ENCODE data around the gene RBM20.

DNA sequence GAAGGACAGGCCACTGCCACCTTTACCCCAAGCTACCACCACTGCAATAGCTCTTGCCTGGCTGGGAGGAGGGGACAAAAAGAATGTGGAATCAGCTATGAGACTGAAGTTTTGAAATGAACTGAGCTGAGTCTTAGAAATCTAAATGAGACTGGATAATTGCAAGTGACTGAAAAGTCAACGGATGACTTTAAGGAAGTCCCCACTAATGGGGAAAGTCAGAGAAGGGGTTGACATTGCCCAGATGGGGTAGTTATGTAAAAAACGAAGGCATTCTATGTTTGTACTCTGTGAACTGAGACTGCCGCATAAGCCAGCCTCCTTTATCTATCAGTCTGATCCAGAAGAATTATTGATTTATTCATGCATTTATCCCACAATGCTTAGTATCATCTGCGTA, 67.2 kb downstream of the RBM20 start:
- no peak for TF ChIP-seq CTCF (IDR thresholded peaks at IDR 0.05; ENCODE audit: insufficient read depth, low read length)
- TF ChIP-seq, protein P1, sequence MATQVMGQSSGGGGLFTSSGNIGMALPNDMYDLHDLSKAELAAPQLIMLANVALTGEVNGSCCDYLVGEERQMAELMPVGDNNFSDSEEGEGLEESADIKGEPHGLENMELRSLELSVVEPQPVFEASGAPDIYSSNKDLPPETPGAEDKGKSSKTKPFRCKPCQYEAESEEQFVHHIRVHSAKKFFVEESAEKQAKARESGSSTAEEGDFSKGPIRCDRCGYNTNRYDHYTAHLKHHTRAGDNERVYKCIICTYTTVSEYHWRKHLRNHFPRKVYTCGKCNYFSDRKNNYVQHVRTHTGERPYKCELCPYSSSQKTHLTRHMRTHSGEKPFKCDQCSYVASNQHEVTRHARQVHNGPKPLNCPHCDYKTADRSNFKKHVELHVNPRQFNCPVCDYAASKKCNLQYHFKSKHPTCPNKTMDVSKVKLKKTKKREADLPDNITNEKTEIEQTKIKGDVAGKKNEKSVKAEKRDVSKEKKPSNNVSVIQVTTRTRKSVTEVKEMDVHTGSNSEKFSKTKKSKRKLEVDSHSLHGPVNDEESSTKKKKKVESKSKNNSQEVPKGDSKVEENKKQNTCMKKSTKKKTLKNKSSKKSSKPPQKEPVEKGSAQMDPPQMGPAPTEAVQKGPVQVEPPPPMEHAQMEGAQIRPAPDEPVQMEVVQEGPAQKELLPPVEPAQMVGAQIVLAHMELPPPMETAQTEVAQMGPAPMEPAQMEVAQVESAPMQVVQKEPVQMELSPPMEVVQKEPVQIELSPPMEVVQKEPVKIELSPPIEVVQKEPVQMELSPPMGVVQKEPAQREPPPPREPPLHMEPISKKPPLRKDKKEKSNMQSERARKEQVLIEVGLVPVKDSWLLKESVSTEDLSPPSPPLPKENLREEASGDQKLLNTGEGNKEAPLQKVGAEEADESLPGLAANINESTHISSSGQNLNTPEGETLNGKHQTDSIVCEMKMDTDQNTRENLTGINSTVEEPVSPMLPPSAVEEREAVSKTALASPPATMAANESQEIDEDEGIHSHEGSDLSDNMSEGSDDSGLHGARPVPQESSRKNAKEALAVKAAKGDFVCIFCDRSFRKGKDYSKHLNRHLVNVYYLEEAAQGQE (IDR thresholded peaks at IDR 0.05; ENCODE audit: insufficient replicate concordance, low read depth): no peak
- TF ChIP-seq SPI1 (IDR thresholded peaks at IDR 0.05; ENCODE audit: borderline replicate concordance, low read depth): no peak
- no peak for TF ChIP-seq POLR2AphosphoS5 (IDR thresholded peaks at IDR 0.05; ENCODE audit: low read depth)
- no peak for TF ChIP-seq GABPA (IDR thresholded peaks at IDR 0.05; ENCODE audit: low read depth)
